Panc1 (cell line): ENCODE data around the gene ETFA.

Experiments
- CTCF ChIP-seq: fragments of 450-650 bp; IDR thresholded peaks from 2 replicates; pipeline ENCODE4 v1.5.1; 2017; ENCODE audit warnings: mild to moderate bottlenecking
- REST ChIP-seq, 2 experiments: IDR thresholded peaks; 2 replicates each; pipeline ENCODE4 v1.6.1; 2011 to 2012; ENCODE audit warnings: low read depth in 2 of 2, control low read depth in 1 of 2, low read length in 1 of 2, mild to moderate bottlenecking in 1 of 2, moderate library complexity in 1 of 2; ENCODE audit not compliant: insufficient read depth in 1 of 2
- TCF7L2 ChIP-seq: IDR thresholded peaks from 2 replicates; pipeline ENCODE4 v1.6.1; 2011; ENCODE audit warnings: mild to moderate bottlenecking, low read depth, low read length, inconsistent platforms

GRCh38 chr15:76336254-76337058, 25.2 kb upstream of the ETFA start, which contains the start of gene ISL2:
- TF ChIP-seq REST (IDR thresholded peaks at IDR 0.05; ENCODE audit: insufficient read depth in 1 of 2, low read depth in 2 of 2, low read length in 1 of 2) = no peak
- no peak for TF ChIP-seq CTCF
- no peak for TF ChIP-seq TCF7L2
